Measurements from ENCODE around the gene TUFT1. TPM values are rescaled to one million over a fixed set of nuclear protein-coding genes. Genes with fewer than 3 reads are reported as not detected.

Gene TUFT1
- total RNA-seq, 1 experiment from 2014 or later, result 34.9 TPM

- Histone ChIP-seq H3K4me3 (ENCODE audit: low read depth, low read length) (no peak overlapping the region), H3K9me3 (no peaks in the 10 kb centered on the region), H3K27me3 (replicated peaks; ENCODE audit: control insufficient read depth, insufficient read depth, low read length) (no peaks in the 10 kb centered on the region), H3K36me3 (ENCODE audit: control insufficient read depth, insufficient read depth, low read length) (no peaks in the 10 kb centered on the region), H3K4me1 (peaks cover 11% of the 10 kb centered on the region)
- peaks cover 24% of the 10 kb centered on the region for H3K4me1 Mint-ChIP-seq (ENCODE audit: low read depth, unreplicated experiment)
- TF ChIP-seq, protein P1, sequence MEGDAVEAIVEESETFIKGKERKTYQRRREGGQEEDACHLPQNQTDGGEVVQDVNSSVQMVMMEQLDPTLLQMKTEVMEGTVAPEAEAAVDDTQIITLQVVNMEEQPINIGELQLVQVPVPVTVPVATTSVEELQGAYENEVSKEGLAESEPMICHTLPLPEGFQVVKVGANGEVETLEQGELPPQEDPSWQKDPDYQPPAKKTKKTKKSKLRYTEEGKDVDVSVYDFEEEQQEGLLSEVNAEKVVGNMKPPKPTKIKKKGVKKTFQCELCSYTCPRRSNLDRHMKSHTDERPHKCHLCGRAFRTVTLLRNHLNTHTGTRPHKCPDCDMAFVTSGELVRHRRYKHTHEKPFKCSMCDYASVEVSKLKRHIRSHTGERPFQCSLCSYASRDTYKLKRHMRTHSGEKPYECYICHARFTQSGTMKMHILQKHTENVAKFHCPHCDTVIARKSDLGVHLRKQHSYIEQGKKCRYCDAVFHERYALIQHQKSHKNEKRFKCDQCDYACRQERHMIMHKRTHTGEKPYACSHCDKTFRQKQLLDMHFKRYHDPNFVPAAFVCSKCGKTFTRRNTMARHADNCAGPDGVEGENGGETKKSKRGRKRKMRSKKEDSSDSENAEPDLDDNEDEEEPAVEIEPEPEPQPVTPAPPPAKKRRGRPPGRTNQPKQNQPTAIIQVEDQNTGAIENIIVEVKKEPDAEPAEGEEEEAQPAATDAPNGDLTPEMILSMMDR (IDR thresholded peaks at IDR 0.05; ENCODE audit: insufficient read depth in 1 of 2, low read depth in 1 of 2, low read length in 1 of 2, severe bottlenecking in 1 of 2, unreplicated experiment in 1 of 2), result no peak
- ChIA-PET POLR2A (no interaction called here), CTCF (interaction anchor here (0.6 kb wide), 1 partner anchor 120 kb away, joined by 3 read pairs; no protein-coding TSS in a partner anchor)
- no peaks in the 10 kb centered on the region for H3K9me3 Mint-ChIP-seq (ENCODE audit: unreplicated experiment)
- no peak overlapping the region for H3K27ac Mint-ChIP-seq (ENCODE audit: unreplicated experiment)
- no peak overlapping the region for H3K4me3 Mint-ChIP-seq (ENCODE audit: unreplicated experiment)
- intact Hi-C loops (cut with micrococcal nuclease; ENCODE audit: unreplicated experiment), result no loop called here
- no TSS peak for BruUV-seq (replicated peaks)
- H3K27me3 Mint-ChIP-seq (ENCODE audit: insufficient read depth, unreplicated experiment), result no peaks in the 10 kb centered on the region
- DNase-seq, result no peak
- peaks cover 5% of the 10 kb centered on the region for H3K36me3 Mint-ChIP-seq (ENCODE audit: insufficient read depth, unreplicated experiment)
These were observed 64.2 kb downstream of the TUFT1 start for GRCh38 chr1:151604291-151604690.

GRCh38 chr1:151606384-151606783, 66.3 kb downstream of the TUFT1 start:
- intact Hi-C loops (cut with micrococcal nuclease; ENCODE audit: unreplicated experiment), result no loop called here
- POLR2A ChIA-PET, result no interaction called here

DNA sequence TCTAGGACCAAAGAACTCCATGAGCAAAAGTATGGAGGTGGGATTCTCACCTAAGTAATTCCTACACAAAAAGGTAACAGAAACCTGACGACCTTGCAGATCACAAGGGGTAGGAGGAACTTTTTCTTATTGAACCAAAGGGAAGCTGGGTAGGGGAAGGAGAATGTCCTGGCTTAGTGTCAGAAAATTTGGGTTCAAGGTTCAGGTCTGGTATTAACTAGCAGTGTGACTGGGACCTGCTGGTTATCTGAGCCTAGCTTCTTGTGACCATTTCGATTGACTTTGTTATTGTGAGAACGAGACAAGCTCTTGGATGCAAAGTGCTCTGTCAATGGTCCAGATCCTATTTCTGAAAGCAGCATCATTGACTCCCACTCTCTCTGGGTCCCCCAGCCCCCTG, 66.7 kb downstream of the TUFT1 start:
- H3K27me3 ChIP-seq (replicated peaks; ENCODE audit: control insufficient read depth, insufficient read depth, low read length), result no peaks in the 10 kb centered on the region
- H3K36me3 ChIP-seq (ENCODE audit: control insufficient read depth, insufficient read depth, low read length), result no peaks in the 10 kb centered on the region
- intact Hi-C loops (cut with micrococcal nuclease; ENCODE audit: unreplicated experiment), result no loop called here
- Mint-ChIP-seq H3K4me1 (ENCODE audit: low read depth, unreplicated experiment) (peaks cover 24% of the 10 kb centered on the region), H3K27me3 (ENCODE audit: insufficient read depth, unreplicated experiment) (no peaks in the 10 kb centered on the region), H3K4me3 (ENCODE audit: unreplicated experiment) (no peak overlapping the region), H3K36me3 (ENCODE audit: insufficient read depth, unreplicated experiment) (peaks cover 5% of the 10 kb centered on the region), H3K9me3 (ENCODE audit: unreplicated experiment) (no peaks in the 10 kb centered on the region), H3K27ac (ENCODE audit: unreplicated experiment) (peak overlapping the region; percentile 54)
- no peaks in the 10 kb centered on the region for H3K9me3 ChIP-seq
- POLR2A ChIA-PET, result no interaction called here
- no peak for DNase-seq
- BruUV-seq (replicated peaks), result no TSS peak
- TF ChIP-seq, protein P1 (IDR thresholded peaks at IDR 0.05; ENCODE audit: insufficient read depth in 1 of 2, low read depth in 1 of 2, low read length in 1 of 2, severe bottlenecking in 1 of 2, unreplicated experiment in 1 of 2), result no peak
- H3K4me3 ChIP-seq (ENCODE audit: low read depth, low read length), result no peak overlapping the region
- CTCF ChIA-PET, result no interaction called here
- H3K4me1 ChIP-seq, result peaks cover 23% of the 10 kb centered on the region

More at GRCh38 chr1:151606384-151606783, 66.3 kb downstream of the TUFT1 start:
- Mint-ChIP-seq H3K36me3 (ENCODE audit: insufficient read depth, unreplicated experiment) (peaks cover 5% of the 10 kb centered on the region), H3K27ac (ENCODE audit: unreplicated experiment) (peak overlapping the region; percentile 54), H3K27me3 (ENCODE audit: insufficient read depth, unreplicated experiment) (no peaks in the 10 kb centered on the region), H3K9me3 (ENCODE audit: unreplicated experiment) (no peaks in the 10 kb centered on the region), H3K4me1 (ENCODE audit: low read depth, unreplicated experiment) (peaks cover 24% of the 10 kb centered on the region), H3K4me3 (ENCODE audit: unreplicated experiment) (no peak overlapping the region)
- Histone ChIP-seq H3K4me3 (ENCODE audit: low read depth, low read length) (no peak overlapping the region), H3K4me1 (peaks cover 21% of the 10 kb centered on the region), H3K27me3 (replicated peaks; ENCODE audit: control insufficient read depth, insufficient read depth, low read length) (no peaks in the 10 kb centered on the region), H3K9me3 (no peaks in the 10 kb centered on the region), H3K36me3 (ENCODE audit: control insufficient read depth, insufficient read depth, low read length) (no peaks in the 10 kb centered on the region)
- CTCF ChIA-PET, result no interaction called here
- peak; percentile 49 to 56 for DNase-seq
- TF ChIP-seq, protein P1 (IDR thresholded peaks at IDR 0.05; ENCODE audit: insufficient read depth in 1 of 2, low read depth in 1 of 2, low read length in 1 of 2, severe bottlenecking in 1 of 2, unreplicated experiment in 1 of 2), result no peak
- BruUV-seq (replicated peaks), result no TSS peak

Data from Caco-2 (cell line).